ENCODE measurements around the gene MT1H. TPM values are rescaled to one million over a fixed set of nuclear protein-coding genes. Genes with fewer than 3 reads are reported as not detected.

The MT1H gene
- total RNA-seq, 2 experiments from 2014 or later = not detected

GRCh38 chr16:56675685-56676210 is 6.1 kb downstream of the MT1H start:
- Mint-ChIP-seq H3K9me3 (no peaks in the 10 kb centered on the region), H3K4me1 (peaks cover 28% of the 10 kb centered on the region), H3K27ac (peak overlapping the region; percentile 75), H3K4me3 (peak overlapping the region; percentile 83), H3K36me3 (no peaks in the 10 kb centered on the region), H3K27me3 (peaks cover 33% of the 10 kb centered on the region)
- DNase-seq (peak; percentile 74), ATAC-seq (ENCODE audit: low read depth) (peak; percentile 77)
- POLR2A ChIA-PET = interaction anchor here (0.6 to 1.4 kb wide), 6 partner anchors 13 to 320 kb away, joined by 3 to 6 read pairs (median 4); partner anchors contain the start of genes MT1E and MT1F

GRCh38 chr16:56677474-56677873 is 7.9 kb downstream of the MT1H start:
- ATAC-seq (ENCODE audit: low read depth) (no peak), DNase-seq (no peak)
- Mint-ChIP-seq H3K27me3 (peaks cover 17% of the 10 kb centered on the region), H3K4me1 (peaks cover 30% of the 10 kb centered on the region), H3K27ac (no peak overlapping the region), H3K9me3 (no peaks in the 10 kb centered on the region), H3K36me3 (no peaks in the 10 kb centered on the region), H3K4me3 (no peak overlapping the region)
- POLR2A ChIA-PET = interaction anchor here (0.7 to 1.1 kb wide), 2 partner anchors 24 to 95 kb away, joined by 3 read pairs; no protein-coding TSS in a partner anchor

GRCh38 chr16:56679078-56679730 is 9.6 kb downstream of the MT1H start:
- H3K27me3 Mint-ChIP-seq = peaks cover 9% of the 10 kb centered on the region
- H3K4me1 Mint-ChIP-seq = peaks cover 36% of the 10 kb centered on the region
- H3K4me3 Mint-ChIP-seq = no peak overlapping the region
- ATAC-seq (ENCODE audit: low read depth) (no peak), DNase-seq (no peak)
- POLR2A ChIA-PET = interaction anchor here (0.6 to 1.9 kb wide), 2 partner anchors 11 to 174 kb away, joined by 6 to 7 read pairs; partner anchors contain the start of genes MT1G and MT1H
- H3K36me3 Mint-ChIP-seq = peaks cover under 1% of the 10 kb centered on the region
- no peaks in the 10 kb centered on the region for H3K9me3 Mint-ChIP-seq
- no peak overlapping the region for H3K27ac Mint-ChIP-seq

GRCh38 chr16:56679818-56680217 is 10.2 kb downstream of the MT1H start:
- Mint-ChIP-seq H3K27ac (no peak overlapping the region), H3K9me3 (no peaks in the 10 kb centered on the region), H3K4me1 (peaks cover 36% of the 10 kb centered on the region), H3K4me3 (no peak overlapping the region), H3K36me3 (peaks cover 3% of the 10 kb centered on the region), H3K27me3 (peaks cover 5% of the 10 kb centered on the region)
- POLR2A ChIA-PET = interaction anchor here (0.6 to 1.9 kb wide), 2 partner anchors 11 to 173 kb away, joined by 6 to 7 read pairs; partner anchors contain the start of genes MT1G and MT1H
- ATAC-seq (ENCODE audit: low read depth) = no peak
- DNase-seq = no peak

- peak; percentile 95 for DNase-seq
- peak within 1 kb of the TSS; percentile 95 for H3K27ac Mint-ChIP-seq
- peaks cover 25% of the 10 kb centered on the region for H3K4me1 Mint-ChIP-seq
- ATAC-seq (ENCODE audit: low read depth) = peak; percentile 94
- H3K36me3 Mint-ChIP-seq = peaks cover 6% of the 10 kb centered on the region
- peaks cover 3% of the 10 kb centered on the region for H3K9me3 Mint-ChIP-seq
- POLR2A ChIA-PET = interaction anchor here (0.8 to 2.8 kb wide), 17 partner anchors 8 to 76 kb away, joined by 3 to 28 read pairs (median 5); partner anchors contain the start of genes MT1E, MT1F, MT1G and MT1H
- no peaks in the 10 kb centered on the region for H3K27me3 Mint-ChIP-seq
- peak within 1 kb of the TSS; percentile 97 for H3K4me3 Mint-ChIP-seq
These were observed 12.5 kb downstream of the MT1H start, which contains the start of gene MT1X for GRCh38 chr16:56681939-56682702. MT1X (plus strand) TSS chr16:56682470; CDS start chr16:56682541, 71 bp downstream.

GRCh38 chr16:56682703-56683397 is 13.2 kb downstream of the MT1H start:
- ATAC-seq (ENCODE audit: low read depth) (peak; percentile 4), DNase-seq (no peak)
- Mint-ChIP-seq H3K36me3 (peaks cover 6% of the 10 kb centered on the region), H3K4me3 (peak overlapping the region; percentile 97), H3K9me3 (peaks cover 3% of the 10 kb centered on the region), H3K4me1 (peaks cover 25% of the 10 kb centered on the region), H3K27ac (peak overlapping the region; percentile 95), H3K27me3 (no peaks in the 10 kb centered on the region)
- POLR2A ChIA-PET = interaction anchor here (0.8 to 2.8 kb wide), 17 partner anchors 8 to 76 kb away, joined by 3 to 28 read pairs (median 5); partner anchors contain the start of genes MT1E, MT1F, MT1G and MT1H

GRCh38 chr16:56683424-56684172 is 14.0 kb downstream of the MT1H start:
- H3K27me3 Mint-ChIP-seq = no peaks in the 10 kb centered on the region
- peaks cover 6% of the 10 kb centered on the region for H3K36me3 Mint-ChIP-seq
- H3K4me1 Mint-ChIP-seq = peaks cover 25% of the 10 kb centered on the region
- peak overlapping the region; percentile 14 for H3K27ac Mint-ChIP-seq
- peak overlapping the region; percentile 97 for H3K4me3 Mint-ChIP-seq
- ATAC-seq (ENCODE audit: low read depth) (no peak), DNase-seq (no peak)
- H3K9me3 Mint-ChIP-seq = peaks cover 3% of the 10 kb centered on the region
- POLR2A ChIA-PET = interaction anchor here (1.0 to 2.8 kb wide), 9 partner anchors 12 to 77 kb away, joined by 3 to 28 read pairs (median 6); partner anchors contain the start of gene MT1G

GRCh38 chr16:56684256-56684925 is 14.8 kb downstream of the MT1H start:
- peaks cover 3% of the 10 kb centered on the region for H3K9me3 Mint-ChIP-seq
- H3K36me3 Mint-ChIP-seq = peaks cover 6% of the 10 kb centered on the region
- H3K4me1 Mint-ChIP-seq = peaks cover 25% of the 10 kb centered on the region
- no peak for ATAC-seq (ENCODE audit: low read depth)
- POLR2A ChIA-PET = interaction anchor here (0.6 kb wide), 1 partner anchor 440 kb away, joined by 3 read pairs; no protein-coding TSS in a partner anchor
- no peak overlapping the region for H3K27ac Mint-ChIP-seq
- no peaks in the 10 kb centered on the region for H3K27me3 Mint-ChIP-seq
- H3K4me3 Mint-ChIP-seq = no peak overlapping the region
- DNase-seq = no peak

GRCh38 chr16:56684926-56685590 is 15.4 kb downstream of the MT1H start:
- POLR2A ChIA-PET = interaction anchor here (0.6 to 1.2 kb wide), 2 partner anchors 21 to 439 kb away, joined by 3 read pairs; no protein-coding TSS in a partner anchor
- no peak for ATAC-seq (ENCODE audit: low read depth)
- no peak overlapping the region for H3K27ac Mint-ChIP-seq
- DNase-seq = no peak
- H3K27me3 Mint-ChIP-seq = no peaks in the 10 kb centered on the region
- peaks cover 22% of the 10 kb centered on the region for H3K4me1 Mint-ChIP-seq
- H3K36me3 Mint-ChIP-seq = peaks cover 6% of the 10 kb centered on the region
- H3K9me3 Mint-ChIP-seq = peaks cover 3% of the 10 kb centered on the region
- no peak overlapping the region for H3K4me3 Mint-ChIP-seq

GRCh38 chr16:56686758-56687157 is 17.1 kb downstream of the MT1H start:
- Mint-ChIP-seq H3K27me3 (peaks cover 2% of the 10 kb centered on the region), H3K27ac (no peak overlapping the region), H3K4me3 (no peak overlapping the region), H3K9me3 (peaks cover 4% of the 10 kb centered on the region), H3K4me1 (peaks cover 17% of the 10 kb centered on the region), H3K36me3 (peaks cover 6% of the 10 kb centered on the region)
- no peak for ATAC-seq (ENCODE audit: low read depth)
- POLR2A ChIA-PET = no interaction called here
- no peak for DNase-seq

- H3K9me3 Mint-ChIP-seq = peaks cover 4% of the 10 kb centered on the region
- H3K27me3 Mint-ChIP-seq = peaks cover 2% of the 10 kb centered on the region
- no peak overlapping the region for H3K4me3 Mint-ChIP-seq
- POLR2A ChIA-PET = no interaction called here
- H3K4me1 Mint-ChIP-seq = peaks cover 6% of the 10 kb centered on the region
- peak; percentile 2 for DNase-seq
- H3K27ac Mint-ChIP-seq = no peak overlapping the region
- no peak for ATAC-seq (ENCODE audit: low read depth)
- H3K36me3 Mint-ChIP-seq = peaks cover 6% of the 10 kb centered on the region
These were observed 19.1 kb downstream of the MT1H start for GRCh38 chr16:56688762-56689161.

Measured in activated naive CD8-positive, alpha-beta T cell treated with anti-CD3 and anti-CD28 coated beads, Interleukin-2, amount 10 ng/mL, durations not matched to agents 7 days and 5 days (primary cell).